HEK293 (cell line): ENCODE measurements around the gene PITPNB.

Experiments
- CTCF ChIA-PET: fragments of 350-600 bp; formaldehyde crosslinking; extraction: SDS; loops from one replicate; lab custom pipeline; 2021; ENCODE audit warnings: antibody characterized with exemption; lab: Yijun Ruan, JAX
- POLR2A ChIA-PET: fragments of 300-600 bp; formaldehyde crosslinking; extraction: SDS; loops from one replicate; lab custom pipeline; 2020; ENCODE audit warnings: antibody characterized with exemption, inconsistent platforms; lab: Yijun Ruan, JAX
- H3K27ac ChIP-seq: fragments of 200-500 bp; sonication (Bioruptor generic); 2 replicates; pipeline ENCODE4 v1.5.1; 2014; ENCODE audit warnings: low read depth, low read length, control low read depth, inconsistent platforms; ENCODE audit errors: extremely low read depth
- H3K36me3 ChIP-seq, 2 experiments: fragments of 200-500 bp in 1 of 2; sonication (Bioruptor generic) in 1 of 2; 1 replicate in 1 of 2; 2 replicates in 1 of 2; pipeline ENCODE4 v1.5.1; 2014 to 2017; ENCODE audit warnings: inconsistent platforms in 2 of 2, low read length in 2 of 2; ENCODE audit not compliant: control insufficient read depth in 2 of 2, insufficient read depth in 1 of 2
- H3K4me1 ChIP-seq: fragments of 200-500 bp; sonication (Bioruptor generic); 2 replicates; pipeline ENCODE4 v1.5.1; 2014; ENCODE audit warnings: mild to moderate bottlenecking, low read length, inconsistent platforms; ENCODE audit not compliant: control insufficient read depth, insufficient read depth
- H3K4me3 ChIP-seq: 2 replicates; pipeline ENCODE4 v1.5.1; 2011; ENCODE audit warnings: low read depth, mild to moderate bottlenecking, control low read depth, low read length, moderate library complexity
- H3K9me3 ChIP-seq: fragments of 200-500 bp; sonication (Bioruptor generic); 2 replicates; pipeline ENCODE4 v1.5.1; 2014; ENCODE audit warnings: low read depth, low read length, inconsistent platforms; ENCODE audit not compliant: control insufficient read depth, insufficient read depth
- GFI1B ChIP-seq: fragments of 450-650 bp; formaldehyde crosslinking; IDR thresholded peaks from 2 replicates; pipeline ENCODE4 v1.5.1; 2016; ENCODE audit warnings: missing biosample characterization, missing genetic modification characterization
- GLI2 ChIP-seq: fragments of 450-650 bp; formaldehyde crosslinking; IDR thresholded peaks from 2 replicates; pipeline ENCODE4; 2017; ENCODE audit warnings: missing biosample characterization, missing genetic modification characterization, low read depth, borderline replicate concordance
- HOXD13 ChIP-seq: sonication (generic); formaldehyde crosslinking; IDR thresholded peaks from 2 replicates; pipeline ENCODE4 v1.8.0; 2022; ENCODE audit warnings: missing genetic modification reagents, borderline replicate concordance
- IKZF3 ChIP-seq: fragments of 450-650 bp; IDR thresholded peaks from 2 replicates; pipeline ENCODE4 v1.5.0; 2018; ENCODE audit warnings: missing biosample characterization, mild to moderate bottlenecking, missing genetic modification characterization, moderate library complexity
- PRDM1 ChIP-seq: fragments of 450-650 bp; formaldehyde crosslinking; IDR thresholded peaks from 2 replicates; pipeline ENCODE4; 2016; ENCODE audit warnings: missing biosample characterization, missing genetic modification characterization
- ZBTB17 ChIP-seq: fragments of 450-650 bp; formaldehyde crosslinking; IDR thresholded peaks from 2 replicates; pipeline ENCODE4 v1.5.1; 2016; ENCODE audit warnings: missing biosample characterization, missing genetic modification characterization
- ZBTB21 ChIP-seq: fragments of 450-650 bp; formaldehyde crosslinking; IDR thresholded peaks from 2 replicates; pipeline ENCODE4 v1.5.1; 2017; ENCODE audit warnings: missing biosample characterization, missing genetic modification characterization
- ZBTB48 ChIP-seq: fragments of 450-650 bp; formaldehyde crosslinking; IDR thresholded peaks from 2 replicates; pipeline ENCODE4 v1.5.1; 2016; ENCODE audit warnings: missing biosample characterization, missing genetic modification characterization
- ZNF121 ChIP-seq: fragments of 450-650 bp; formaldehyde crosslinking; IDR thresholded peaks from 2 replicates; pipeline ENCODE4 v1.5.1; 2016; ENCODE audit warnings: missing biosample characterization, missing genetic modification characterization
- ZNF146 ChIP-seq: fragments of 450-650 bp; formaldehyde crosslinking; IDR thresholded peaks from 2 replicates; pipeline ENCODE4 v1.5.1; 2016; ENCODE audit warnings: missing biosample characterization, missing genetic modification characterization
- ZNF2 ChIP-seq: fragments of 450-650 bp; formaldehyde crosslinking; IDR thresholded peaks from 2 replicates; pipeline ENCODE4 v1.5.1; 2016; ENCODE audit warnings: missing biosample characterization, missing genetic modification characterization
- ZNF221 ChIP-seq: fragments of 450-650 bp; formaldehyde crosslinking; IDR thresholded peaks from 2 replicates; pipeline ENCODE4 v1.5.1; 2017; ENCODE audit warnings: missing biosample characterization, missing genetic modification characterization, borderline replicate concordance
- ZNF391 ChIP-seq: fragments of 450-650 bp; formaldehyde crosslinking; IDR thresholded peaks from 2 replicates; pipeline ENCODE4 v1.5.1; 2016; ENCODE audit warnings: low read depth, missing biosample characterization, missing genetic modification characterization, borderline replicate concordance
- ZNF423 ChIP-seq: fragments of 450-650 bp; formaldehyde crosslinking; IDR thresholded peaks from 2 replicates; pipeline ENCODE4 v1.5.1; 2016; ENCODE audit warnings: missing biosample characterization, missing genetic modification characterization
- ZNF501 ChIP-seq: fragments of 450-650 bp; formaldehyde crosslinking; IDR thresholded peaks from 2 replicates; pipeline ENCODE4 v1.5.1; 2016; ENCODE audit warnings: missing biosample characterization, missing genetic modification characterization
- ZNF548 ChIP-seq: fragments of 450-650 bp; formaldehyde crosslinking; IDR thresholded peaks from 2 replicates; pipeline ENCODE4 v1.5.1; 2016; ENCODE audit warnings: missing biosample characterization, missing genetic modification characterization
- ZNF596 ChIP-seq: fragments of 450-650 bp; IDR thresholded peaks from 2 replicates; pipeline ENCODE4 v1.5.0; 2018; ENCODE audit warnings: missing biosample characterization, mild to moderate bottlenecking, missing genetic modification characterization, moderate library complexity
- ZNF830 ChIP-seq: fragments of 450-650 bp; IDR thresholded peaks from 2 replicates; pipeline ENCODE4 v1.5.0; 2018; ENCODE audit warnings: missing biosample characterization, missing genetic modification characterization, low read depth, mild to moderate bottlenecking, moderate library complexity
- TF ChIP-seq, protein P1 (sequence below): fragments of 450-650 bp; formaldehyde crosslinking; IDR thresholded peaks from 2 replicates; pipeline ENCODE4 v1.5.1; 2017; ENCODE audit warnings: missing biosample characterization, missing genetic modification characterization
- TF ChIP-seq, protein P2 (sequence below): fragments of 450-650 bp; formaldehyde crosslinking; IDR thresholded peaks from 2 replicates; pipeline ENCODE4 v1.5.1; 2016; ENCODE audit warnings: missing biosample characterization, missing genetic modification characterization, borderline replicate concordance

The PITPNB gene

DNA sequence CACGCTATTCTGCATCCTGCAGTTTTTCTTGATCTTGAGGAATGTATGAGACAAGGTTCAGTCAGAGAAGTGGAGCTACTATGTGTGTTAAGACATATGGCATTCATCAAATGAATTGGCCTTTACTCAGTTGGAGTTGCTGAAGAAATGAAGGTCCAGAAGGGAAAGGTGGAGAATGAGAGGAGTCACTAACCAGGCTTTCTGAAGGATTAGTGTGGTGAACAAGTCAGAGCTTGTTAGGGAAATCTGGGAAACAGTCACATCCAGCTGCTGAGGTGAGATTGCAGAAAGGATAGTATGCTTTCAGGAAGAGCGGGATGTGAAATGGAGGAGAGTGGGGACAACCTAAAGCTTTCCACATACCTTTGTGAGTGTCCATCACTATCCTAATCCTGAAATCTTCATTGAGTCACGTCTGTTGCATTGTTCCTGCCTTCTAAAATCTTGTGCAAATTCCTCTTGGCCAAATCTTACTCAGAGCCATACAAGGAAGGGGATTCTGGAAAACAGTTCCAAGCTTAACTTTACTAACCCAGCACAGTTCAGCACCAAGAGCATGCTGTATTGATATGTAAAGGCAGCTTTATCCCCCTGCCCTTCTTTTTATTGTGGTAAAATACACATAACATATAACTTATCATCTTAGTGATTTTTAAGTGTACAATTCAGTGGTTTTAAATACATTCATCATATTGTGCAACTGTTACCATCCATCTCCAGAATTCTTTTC lies 11.4 kb upstream of the PITPNB start:
- Histone ChIP-seq H3K9me3 (no peaks in the 10 kb centered on the region), H3K4me3 (no peak overlapping the region), H3K27ac (no peak overlapping the region), H3K36me3 (peaks cover 0 to 1% of the 10 kb centered on the region in 2 experiments), H3K4me1 (peaks cover 6% of the 10 kb centered on the region; the same call in 1 of the 2 replicates)
- TF ChIP-seq ZNF548 (tag by site-specific recombination), result no peak
- TF ChIP-seq ZBTB17, result peak; percentile 45
- TF ChIP-seq PRDM1 (tag by site-specific recombination), result peak; percentile 75
- CTCF ChIA-PET, result interaction anchor here (0.7 to 1.1 kb wide), 2 partner anchors 11 to 42 kb away, joined by 3 read pairs; partner anchors contain the start of gene PITPNB
- POLR2A ChIA-PET, result interaction anchor here (1.0 to 1.4 kb wide), 3 partner anchors 10 to 19 kb away, joined by 3 to 7 read pairs (median 3); partner anchors contain the start of gene PITPNB

DNA sequence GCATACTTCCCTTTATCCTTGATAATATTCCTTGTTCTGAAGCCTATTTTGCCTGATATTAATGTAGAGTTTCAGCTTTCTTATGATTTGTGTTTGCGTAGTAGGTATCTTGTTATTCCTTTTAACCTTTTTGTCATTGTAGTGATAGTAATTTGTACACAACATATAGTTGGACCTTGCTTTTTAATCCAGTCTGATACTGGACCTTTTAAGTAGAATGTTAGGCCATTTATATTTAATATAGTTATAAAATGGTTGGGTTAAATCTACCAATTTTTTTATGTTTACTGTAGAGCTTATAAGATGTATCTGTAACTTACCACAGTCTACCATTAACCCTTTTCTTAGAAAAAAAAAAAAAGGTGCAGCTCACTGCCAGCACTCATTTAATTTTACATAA lies 8.6 kb upstream of the PITPNB start:
- Histone ChIP-seq H3K27ac (no peak overlapping the region), H3K4me3 (no peak overlapping the region), H3K36me3 (peaks cover 5 to 20% of the 10 kb centered on the region in 2 experiments), H3K9me3 (no peaks in the 10 kb centered on the region), H3K4me1 (no peaks in the 10 kb centered on the region)
- ChIA-PET CTCF (interaction anchor here (0.6 to 2.0 kb wide), 4 partner anchors 11 to 63 kb away, joined by 3 to 6 read pairs (median 4); no protein-coding TSS in a partner anchor), POLR2A (no interaction called here)
- TF ChIP-seq, protein P1, sequence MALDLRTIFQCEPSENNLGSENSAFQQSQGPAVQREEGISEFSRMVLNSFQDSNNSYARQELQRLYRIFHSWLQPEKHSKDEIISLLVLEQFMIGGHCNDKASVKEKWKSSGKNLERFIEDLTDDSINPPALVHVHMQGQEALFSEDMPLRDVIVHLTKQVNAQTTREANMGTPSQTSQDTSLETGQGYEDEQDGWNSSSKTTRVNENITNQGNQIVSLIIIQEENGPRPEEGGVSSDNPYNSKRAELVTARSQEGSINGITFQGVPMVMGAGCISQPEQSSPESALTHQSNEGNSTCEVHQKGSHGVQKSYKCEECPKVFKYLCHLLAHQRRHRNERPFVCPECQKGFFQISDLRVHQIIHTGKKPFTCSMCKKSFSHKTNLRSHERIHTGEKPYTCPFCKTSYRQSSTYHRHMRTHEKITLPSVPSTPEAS (tag by site-specific recombination), result no peak
- no peak for TF ChIP-seq ZNF830 (tag by site-specific recombination)
- no peak for TF ChIP-seq GLI2 (tag by site-specific recombination)
- no peak for TF ChIP-seq ZBTB21 (tag by site-specific recombination)

DNA sequence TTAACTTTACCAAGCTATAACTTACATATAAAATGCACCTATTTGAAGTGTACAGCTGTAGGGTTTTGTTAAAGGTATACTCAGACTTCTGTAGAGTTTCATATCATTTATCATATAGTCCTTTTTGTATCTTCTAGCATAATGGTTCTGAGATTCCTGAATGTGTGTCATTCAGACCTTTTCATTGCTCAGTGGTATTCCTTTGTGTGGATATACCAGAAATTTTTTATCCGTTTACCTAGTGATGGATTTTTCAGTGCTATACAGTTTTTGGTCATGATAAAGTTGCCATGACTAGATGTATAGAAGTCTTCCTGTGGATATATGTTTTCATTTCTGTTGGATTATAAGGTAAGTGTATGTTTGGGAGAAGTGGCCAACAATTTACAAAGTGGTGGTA lies 6.3 kb upstream of the PITPNB start:
- no peak overlapping the region for H3K4me3 ChIP-seq
- H3K36me3 ChIP-seq, result peaks cover 10 to 31% of the 10 kb centered on the region in 2 experiments
- H3K27ac ChIP-seq, result no peak overlapping the region
- no peaks in the 10 kb centered on the region for H3K4me1 ChIP-seq
- TF ChIP-seq ZNF596 (tag by site-specific recombination), result no peak
- no peak for TF ChIP-seq ZNF501 (tag by site-specific recombination)
- TF ChIP-seq GFI1B, result no peak
- TF ChIP-seq ZNF221 (tag by site-specific recombination), result no peak
- peak; percentile 66 for TF ChIP-seq ZNF146
- CTCF ChIA-PET, result no interaction called here
- H3K9me3 ChIP-seq, result no peaks in the 10 kb centered on the region
- POLR2A ChIA-PET, result no interaction called here

DNA sequence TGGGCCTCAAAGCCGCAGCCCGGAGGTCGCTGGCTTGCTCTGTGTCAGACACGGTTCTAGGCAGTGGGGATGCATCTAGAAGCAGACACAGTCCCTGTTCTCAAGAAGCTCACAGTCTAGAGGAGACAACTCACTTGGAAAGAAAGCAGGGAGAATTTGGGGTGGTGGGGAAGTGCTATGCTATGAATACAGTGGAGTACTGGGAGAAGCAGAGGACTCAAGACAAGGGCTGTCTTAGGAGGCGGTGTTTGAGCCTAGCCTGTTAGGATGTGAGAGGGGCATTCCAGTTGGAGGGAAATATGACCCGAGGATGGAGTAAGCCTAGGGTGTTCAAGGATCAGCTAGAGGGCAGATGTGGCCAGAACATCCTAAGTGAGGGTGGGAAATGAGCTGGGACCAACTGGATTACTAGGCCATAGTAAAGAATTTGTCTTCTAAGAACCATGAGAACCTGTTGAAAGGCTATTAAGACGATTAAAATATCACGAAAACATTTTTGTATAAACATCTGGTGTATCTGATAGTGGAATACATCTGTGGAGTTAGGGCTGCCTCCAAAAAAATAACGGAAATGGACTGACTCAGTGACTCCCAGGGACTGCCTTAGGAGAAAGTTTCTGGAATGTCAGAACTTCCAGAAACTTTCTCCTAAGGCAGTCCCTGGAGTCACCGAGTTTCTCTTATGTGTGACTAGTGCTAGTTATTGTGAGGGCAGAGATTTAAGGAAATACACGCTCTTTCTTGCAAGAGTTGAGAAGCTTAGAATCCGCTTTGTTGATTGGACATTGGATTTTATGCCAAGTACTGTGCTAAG lies 1.1 kb upstream of the PITPNB start:
- Histone ChIP-seq H3K27ac (peak overlapping the region; percentile 98), H3K9me3 (no peaks in the 10 kb centered on the region), H3K36me3 (peaks cover 10 to 36% of the 10 kb centered on the region in 2 experiments), H3K4me1 (peaks cover 21% of the 10 kb centered on the region), H3K4me3 (peak overlapping the region; percentile 72)
- CTCF ChIA-PET, result interaction anchor here (0.7 to 11.5 kb wide), 13 partner anchors 9 to 95 kb away, joined by 3 to 90 read pairs (median 3); no protein-coding TSS in a partner anchor
- POLR2A ChIA-PET, result interaction anchor here (0.6 to 1.7 kb wide), 13 partner anchors 10 to 949 kb away, joined by 3 to 10 read pairs (median 3); partner anchors contain the start of gene XBP1
- TF ChIP-seq ZNF423 (tag by site-specific recombination) (no peak), ZNF121 (tag by site-specific recombination) (no peak), ZNF830 (tag by site-specific recombination) (no peak), IKZF3 (no peak), ZBTB48 (peak; percentile 15; the same call in 1 of the 2 replicates), ZNF391 (tag by site-specific recombination) (no peak), HOXD13 (CRISPR knock-in tag) (no peak), ZNF2 (tag by site-specific recombination) (no peak)
- TF ChIP-seq, protein P2, sequence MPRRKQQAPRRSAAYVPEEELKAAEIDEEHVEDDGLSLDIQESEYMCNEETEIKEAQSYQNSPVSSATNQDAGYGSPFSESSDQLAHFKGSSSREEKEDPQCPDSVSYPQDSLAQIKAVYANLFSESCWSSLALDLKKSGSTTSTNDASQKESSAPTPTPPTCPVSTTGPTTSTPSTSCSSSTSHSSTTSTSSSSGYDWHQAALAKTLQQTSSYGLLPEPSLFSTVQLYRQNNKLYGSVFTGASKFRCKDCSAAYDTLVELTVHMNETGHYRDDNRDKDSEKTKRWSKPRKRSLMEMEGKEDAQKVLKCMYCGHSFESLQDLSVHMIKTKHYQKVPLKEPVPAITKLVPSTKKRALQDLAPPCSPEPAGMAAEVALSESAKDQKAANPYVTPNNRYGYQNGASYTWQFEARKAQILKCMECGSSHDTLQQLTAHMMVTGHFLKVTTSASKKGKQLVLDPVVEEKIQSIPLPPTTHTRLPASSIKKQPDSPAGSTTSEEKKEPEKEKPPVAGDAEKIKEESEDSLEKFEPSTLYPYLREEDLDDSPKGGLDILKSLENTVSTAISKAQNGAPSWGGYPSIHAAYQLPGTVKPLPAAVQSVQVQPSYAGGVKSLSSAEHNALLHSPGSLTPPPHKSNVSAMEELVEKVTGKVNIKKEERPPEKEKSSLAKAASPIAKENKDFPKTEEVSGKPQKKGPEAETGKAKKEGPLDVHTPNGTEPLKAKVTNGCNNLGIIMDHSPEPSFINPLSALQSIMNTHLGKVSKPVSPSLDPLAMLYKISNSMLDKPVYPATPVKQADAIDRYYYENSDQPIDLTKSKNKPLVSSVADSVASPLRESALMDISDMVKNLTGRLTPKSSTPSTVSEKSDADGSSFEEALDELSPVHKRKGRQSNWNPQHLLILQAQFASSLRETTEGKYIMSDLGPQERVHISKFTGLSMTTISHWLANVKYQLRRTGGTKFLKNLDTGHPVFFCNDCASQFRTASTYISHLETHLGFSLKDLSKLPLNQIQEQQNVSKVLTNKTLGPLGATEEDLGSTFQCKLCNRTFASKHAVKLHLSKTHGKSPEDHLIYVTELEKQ (tag by site-specific recombination), result no peak
